NT2/D1 (cell line): ENCODE data around the gene PPM1N.

ENCODE experiments used
- DNase-seq: peaks from one replicate; pipeline ENCODE4 v3.0.0-alpha.2; 2011; ENCODE audit warnings: low read depth, low spot score
- H3K27me3 ChIP-seq: 2 replicates; pipeline ENCODE4 v1.6.0; 2011; ENCODE audit warnings: mild to moderate bottlenecking; ENCODE audit not compliant: insufficient read length, insufficient read depth
- H3K36me3 ChIP-seq: 2 replicates; pipeline ENCODE4 v1.6.1; 2011; ENCODE audit warnings: mild to moderate bottlenecking, low read length, mixed read lengths; ENCODE audit not compliant: insufficient read depth, insufficient read length
- H3K4me1 ChIP-seq: 2 replicates; pipeline ENCODE4 v1.5.1; 2011; ENCODE audit not compliant: insufficient read depth, insufficient read length
- H3K4me3 ChIP-seq: 2 replicates; pipeline ENCODE4 v1.5.1; 2011; ENCODE audit warnings: low read depth; ENCODE audit not compliant: insufficient read length
- H3K9ac ChIP-seq: 2 replicates; pipeline ENCODE4 v1.6.0; 2011; ENCODE audit warnings: low read depth; ENCODE audit not compliant: insufficient read length
- H3K9me3 ChIP-seq: 2 replicates; pipeline ENCODE4 v1.5.1; 2011; ENCODE audit warnings: mild to moderate bottlenecking, low read length; ENCODE audit not compliant: insufficient read depth
- SUZ12 ChIP-seq: IDR thresholded peaks from 2 replicates; pipeline ENCODE4 v1.6.1; 2011; ENCODE audit not compliant: insufficient read length, insufficient read depth; ENCODE audit errors: extremely low read depth
- YY1 ChIP-seq: IDR thresholded peaks from 2 replicates; pipeline ENCODE4 v1.6.1; 2011; ENCODE audit not compliant: insufficient read length, insufficient read depth
- ZNF274 ChIP-seq: IDR thresholded peaks from 2 replicates; pipeline ENCODE4 v1.6.1; 2011; ENCODE audit warnings: mild to moderate bottlenecking, low read depth, low read length

PPM1N gene

GRCh38 chr19:45498411-45499195 lies at the start of gene PPM1N:
Gene PPM1N (plus strand): TSS chr19:45498443. CDS start chr19:45498473, 30 bp downstream.
- peak within 1 kb of the TSS; percentile 54 for H3K4me3 ChIP-seq
- peak within 1 kb of the TSS; percentile 83 for H3K9ac ChIP-seq
- H3K27me3 ChIP-seq: no peaks in the 10 kb centered on the region
- H3K4me1 ChIP-seq: peaks cover 4% of the 10 kb centered on the region
- TF ChIP-seq SUZ12: no peak
- no peak for TF ChIP-seq YY1
- TF ChIP-seq ZNF274: no peak
- DNase-seq: no peak
- H3K36me3 ChIP-seq: peaks cover 11% of the 10 kb centered on the region
- H3K9me3 ChIP-seq: no peaks in the 10 kb centered on the region

- no peak for TF ChIP-seq YY1
- TF ChIP-seq SUZ12: no peak
- no peak for TF ChIP-seq ZNF274
- Histone ChIP-seq H3K36me3 (no peaks in the 10 kb centered on the region), H3K4me3 (no peak overlapping the region), H3K4me1 (peaks cover 2% of the 10 kb centered on the region), H3K9ac (no peak overlapping the region), H3K9me3 (no peaks in the 10 kb centered on the region), H3K27me3 (peaks cover 11% of the 10 kb centered on the region)
- DNase-seq: no peak
Observed at GRCh38 chr19:45448887-45449299, 49.4 kb upstream of the PPM1N start.

GRCh38 chr19:45450012-45450333 lies 48.3 kb upstream of the PPM1N start:
- DNase-seq: no peak
- no peaks in the 10 kb centered on the region for H3K9me3 ChIP-seq
- peak overlapping the region; percentile 57 for H3K9ac ChIP-seq
- no peaks in the 10 kb centered on the region for H3K36me3 ChIP-seq
- H3K27me3 ChIP-seq: peaks cover 11% of the 10 kb centered on the region
- TF ChIP-seq SUZ12: no peak
- no peak for TF ChIP-seq ZNF274
- TF ChIP-seq YY1: no peak
- H3K4me1 ChIP-seq: peaks cover 2% of the 10 kb centered on the region
- peak overlapping the region; percentile 53 for H3K4me3 ChIP-seq

GRCh38 chr19:45451131-45451849 lies 47.0 kb upstream of the PPM1N start:
- Histone ChIP-seq H3K27me3 (peaks cover 11% of the 10 kb centered on the region), H3K36me3 (no peaks in the 10 kb centered on the region), H3K9me3 (no peaks in the 10 kb centered on the region), H3K4me1 (peaks cover 2% of the 10 kb centered on the region), H3K4me3 (peak overlapping the region; percentile 32), H3K9ac (peak overlapping the region; percentile 56)
- no peak for DNase-seq
- TF ChIP-seq YY1: no peak
- TF ChIP-seq ZNF274: no peak
- TF ChIP-seq SUZ12: no peak

GRCh38 chr19:45451850-45452387 lies 46.3 kb upstream of the PPM1N start:
- DNase-seq: no peak
- Histone ChIP-seq H3K9me3 (no peaks in the 10 kb centered on the region), H3K36me3 (no peaks in the 10 kb centered on the region), H3K4me3 (no peak overlapping the region), H3K9ac (no peak overlapping the region), H3K4me1 (peaks cover under 1% of the 10 kb centered on the region), H3K27me3 (peaks cover 11% of the 10 kb centered on the region)
- TF ChIP-seq ZNF274: no peak
- no peak for TF ChIP-seq YY1
- TF ChIP-seq SUZ12: no peak

GRCh38 chr19:45455707-45456499 lies 42.3 kb upstream of the PPM1N start:
- no peaks in the 10 kb centered on the region for H3K9me3 ChIP-seq
- TF ChIP-seq SUZ12 (no peak), ZNF274 (no peak), YY1 (no peak)
- peak overlapping the region; percentile 9 for H3K9ac ChIP-seq
- no peaks in the 10 kb centered on the region for H3K4me1 ChIP-seq
- H3K36me3 ChIP-seq: no peaks in the 10 kb centered on the region
- H3K4me3 ChIP-seq: no peak overlapping the region
- peak; percentile 78 for DNase-seq
- H3K27me3 ChIP-seq: peaks cover 10% of the 10 kb centered on the region
